ENCODE results near the gene IL1RAPL1.

The IL1RAPL1 gene

DNA sequence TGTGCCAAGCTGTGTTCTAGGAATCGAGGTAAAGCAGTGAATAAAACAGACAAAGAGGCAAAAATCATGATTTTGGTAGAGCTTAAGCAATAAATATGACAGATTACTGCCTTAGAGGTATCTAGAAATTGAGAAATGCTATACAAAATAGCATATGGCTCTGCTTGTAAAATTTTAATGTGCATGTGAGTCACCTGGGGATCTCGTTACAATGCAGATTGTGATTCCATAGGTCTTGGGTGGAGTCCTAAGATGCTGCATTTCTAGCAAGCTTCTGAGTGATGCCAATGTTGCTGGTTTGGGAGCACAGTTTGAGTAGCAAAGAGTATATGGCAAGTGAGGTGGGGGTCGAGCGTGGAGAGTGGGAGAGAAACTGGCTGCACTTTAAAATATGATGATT, 930.9 kb downstream of the IL1RAPL1 start:
- in situ Hi-C loops (cut with MboI; ENCODE audit: low sequenced_read_pairs, unreplicated experiment) = no loop called here
- TF ChIP-seq, protein P1, sequence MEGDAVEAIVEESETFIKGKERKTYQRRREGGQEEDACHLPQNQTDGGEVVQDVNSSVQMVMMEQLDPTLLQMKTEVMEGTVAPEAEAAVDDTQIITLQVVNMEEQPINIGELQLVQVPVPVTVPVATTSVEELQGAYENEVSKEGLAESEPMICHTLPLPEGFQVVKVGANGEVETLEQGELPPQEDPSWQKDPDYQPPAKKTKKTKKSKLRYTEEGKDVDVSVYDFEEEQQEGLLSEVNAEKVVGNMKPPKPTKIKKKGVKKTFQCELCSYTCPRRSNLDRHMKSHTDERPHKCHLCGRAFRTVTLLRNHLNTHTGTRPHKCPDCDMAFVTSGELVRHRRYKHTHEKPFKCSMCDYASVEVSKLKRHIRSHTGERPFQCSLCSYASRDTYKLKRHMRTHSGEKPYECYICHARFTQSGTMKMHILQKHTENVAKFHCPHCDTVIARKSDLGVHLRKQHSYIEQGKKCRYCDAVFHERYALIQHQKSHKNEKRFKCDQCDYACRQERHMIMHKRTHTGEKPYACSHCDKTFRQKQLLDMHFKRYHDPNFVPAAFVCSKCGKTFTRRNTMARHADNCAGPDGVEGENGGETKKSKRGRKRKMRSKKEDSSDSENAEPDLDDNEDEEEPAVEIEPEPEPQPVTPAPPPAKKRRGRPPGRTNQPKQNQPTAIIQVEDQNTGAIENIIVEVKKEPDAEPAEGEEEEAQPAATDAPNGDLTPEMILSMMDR (IDR thresholded peaks at IDR 0.05; ENCODE audit: borderline replicate concordance, control extremely low read depth, extremely low read depth, insufficient read depth, missing control alignments) = no peak
- DNase-seq (ENCODE audit: low spot score) = no peak

DNA sequence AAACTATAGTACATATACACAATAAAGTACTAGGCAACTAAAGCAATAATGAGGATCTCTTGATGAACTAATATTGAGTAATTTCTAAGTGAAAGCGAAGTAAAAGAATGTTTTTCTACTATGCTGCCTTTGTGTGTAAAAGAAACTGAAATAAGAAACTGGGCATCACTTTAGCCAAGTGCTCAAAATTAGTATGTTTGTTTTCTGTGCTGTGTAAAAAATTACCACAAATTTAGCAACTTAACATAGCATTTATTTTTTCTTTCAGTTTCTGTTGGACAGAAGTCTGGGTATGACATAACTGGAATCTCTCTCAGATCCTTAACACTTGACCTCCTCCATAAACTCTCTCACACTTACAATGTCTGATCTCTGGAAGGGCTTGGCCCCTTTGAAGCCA, 941.0 kb downstream of the IL1RAPL1 start:
- DNase-seq (ENCODE audit: low spot score) = no peak
- TF ChIP-seq, protein P1 (IDR thresholded peaks at IDR 0.05; ENCODE audit: borderline replicate concordance, control extremely low read depth, extremely low read depth, insufficient read depth, missing control alignments) = no peak
- in situ Hi-C loops (cut with MboI; ENCODE audit: low sequenced_read_pairs, unreplicated experiment) = no loop called here

GRCh38 chrX:29530501-29530900, 943.3 kb downstream of the IL1RAPL1 start:
- TF ChIP-seq, protein P1 (IDR thresholded peaks at IDR 0.05; ENCODE audit: borderline replicate concordance, control extremely low read depth, extremely low read depth, insufficient read depth, missing control alignments) = no peak
- in situ Hi-C loops (cut with MboI; ENCODE audit: low sequenced_read_pairs, unreplicated experiment) = no loop called here
- DNase-seq (ENCODE audit: low spot score) = no peak

DNA sequence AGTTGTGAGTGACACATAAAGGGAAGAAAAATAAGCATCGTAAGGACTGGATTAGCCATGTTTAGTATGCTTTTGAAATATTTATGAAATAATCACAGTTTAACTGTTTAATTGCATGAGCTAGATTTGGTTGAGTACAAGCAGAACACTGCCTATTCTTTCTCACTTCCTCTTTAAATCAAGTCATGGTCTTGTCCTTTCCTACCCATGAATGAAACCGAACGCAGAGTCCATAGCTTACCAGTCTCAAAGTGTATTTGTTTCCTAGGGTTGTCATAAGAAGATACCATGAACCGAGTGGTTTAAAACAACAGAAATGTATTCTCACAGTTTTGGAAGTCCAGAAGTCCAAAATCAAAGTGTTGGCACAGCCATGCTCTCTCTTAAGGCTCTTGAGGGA, 944.1 kb downstream of the IL1RAPL1 start:
- in situ Hi-C loops (cut with MboI; ENCODE audit: low sequenced_read_pairs, unreplicated experiment) = no loop called here
- DNase-seq (ENCODE audit: low spot score) = peak; percentile 37
- TF ChIP-seq, protein P1 (IDR thresholded peaks at IDR 0.05; ENCODE audit: borderline replicate concordance, control extremely low read depth, extremely low read depth, insufficient read depth, missing control alignments) = no peak

DNA sequence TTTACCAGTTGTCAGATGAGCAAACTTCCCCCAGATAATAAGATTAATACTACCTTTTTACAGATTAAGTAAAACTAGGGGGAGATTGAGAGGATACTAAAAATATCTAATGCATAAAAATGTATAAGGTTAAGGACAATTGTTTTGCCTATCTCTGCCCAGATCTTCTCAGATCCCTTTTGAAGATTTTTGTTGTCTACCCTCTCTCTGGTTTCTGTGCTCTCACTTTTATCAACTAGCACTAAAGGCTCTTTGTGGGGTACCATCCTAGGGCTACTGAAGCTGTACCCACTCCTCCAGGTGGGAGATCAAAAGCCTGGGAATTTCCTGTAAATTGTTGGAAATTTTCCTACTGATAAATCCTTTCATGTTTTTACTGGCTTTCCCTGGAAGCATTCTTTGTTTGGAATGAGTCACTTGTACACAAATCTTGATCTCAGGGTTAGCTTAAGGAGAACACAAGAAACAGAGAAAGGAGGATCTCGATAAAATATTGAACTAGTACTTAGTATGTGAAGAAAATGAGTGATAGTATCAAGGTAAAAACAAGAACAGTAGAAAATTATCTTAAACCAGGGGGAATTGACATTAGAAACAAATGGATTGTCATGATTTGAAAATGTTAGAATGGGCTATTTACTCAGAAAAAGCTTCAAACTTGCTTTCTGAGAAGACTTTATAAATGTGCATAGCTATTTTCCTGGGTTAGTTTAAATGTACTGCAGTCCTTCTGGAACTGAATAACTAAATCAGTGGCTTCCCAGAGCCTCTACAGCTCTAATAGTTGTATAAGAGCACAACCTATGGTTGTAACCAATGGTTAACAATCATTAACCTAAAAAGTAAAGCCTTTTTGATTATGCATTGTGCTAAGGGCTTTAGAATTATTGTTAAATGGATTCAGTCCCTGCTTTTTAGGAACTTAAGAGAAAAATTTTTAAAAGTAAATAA, 948.2 kb downstream of the IL1RAPL1 start:
- in situ Hi-C loops (cut with MboI; ENCODE audit: low sequenced_read_pairs, unreplicated experiment) = no loop called here
- no peak for DNase-seq (ENCODE audit: low spot score)
- TF ChIP-seq, protein P1 (IDR thresholded peaks at IDR 0.05; ENCODE audit: borderline replicate concordance, control extremely low read depth, extremely low read depth, insufficient read depth, missing control alignments) = no peak

DNA sequence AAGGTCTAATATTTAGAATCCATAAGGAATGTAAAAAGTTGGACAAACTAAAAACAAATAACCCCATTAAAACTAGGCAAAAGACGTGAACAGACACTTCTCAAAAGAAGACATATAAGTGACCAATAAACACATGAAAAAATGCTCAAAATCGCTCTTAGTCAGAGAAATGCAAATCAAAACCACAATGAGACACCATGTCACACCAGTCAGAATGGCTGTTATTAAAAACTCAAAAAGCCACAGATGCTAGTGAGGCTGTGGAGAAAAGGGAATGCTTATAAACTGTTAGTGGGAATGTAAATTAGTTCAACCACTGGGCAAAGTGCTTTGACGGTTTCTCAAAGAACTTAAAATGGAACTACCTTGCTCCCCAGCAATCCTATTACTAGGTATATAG, 953.8 kb downstream of the IL1RAPL1 start:
- no peak for DNase-seq (ENCODE audit: low spot score)
- TF ChIP-seq, protein P1 (IDR thresholded peaks at IDR 0.05; ENCODE audit: borderline replicate concordance, control extremely low read depth, extremely low read depth, insufficient read depth, missing control alignments) = no peak

More for the DNA sequence above, 953.8 kb downstream of the IL1RAPL1 start:
- in situ Hi-C loops (cut with MboI; ENCODE audit: low sequenced_read_pairs, unreplicated experiment) = no loop called here

Measured in GM13976 (cell line).